Mesenchymal stem cell (in vitro differentiated cells and primary cell): ENCODE results near the gene ANKRD6. TPM values are rescaled to one million over a fixed set of nuclear protein-coding genes. Genes with fewer than 3 reads are reported as not detected.

Experiments used
- DNase-seq: peaks from one replicate; pipeline ENCODE4 v3.0.0-alpha.2; 2013
- H2AFZ ChIP-seq: one replicate; pipeline ENCODE4 v1.6.1; 2013; ENCODE audit warnings: low read depth, mild to moderate bottlenecking, control low read depth, inconsistent platforms, low read length, moderate library complexity
- H2AK5ac ChIP-seq: 2 replicates; pipeline ENCODE4 v1.6.1; 2013; ENCODE audit warnings: low read length, moderate library complexity, mild to moderate bottlenecking, inconsistent platforms; ENCODE audit not compliant: severe bottlenecking
- H2BK120ac ChIP-seq: one replicate; pipeline ENCODE4 v1.6.1; 2013; ENCODE audit warnings: low read depth, mild to moderate bottlenecking, inconsistent platforms, low read length, moderate library complexity
- H2BK12ac ChIP-seq, 2 experiments: one replicate each; pipeline ENCODE4 v1.6.1; 2013; ENCODE audit warnings: inconsistent platforms in 2 of 2, low read length in 2 of 2, mild to moderate bottlenecking in 2 of 2, moderate library complexity in 2 of 2, control low read depth in 1 of 2
- H2BK15ac ChIP-seq: one replicate; pipeline ENCODE4 v1.6.1; 2013; ENCODE audit warnings: mild to moderate bottlenecking, low read depth, inconsistent platforms; ENCODE audit not compliant: poor library complexity, severe bottlenecking
- H2BK5ac ChIP-seq: 2 replicates; pipeline ENCODE4 v1.6.1; 2013; ENCODE audit warnings: low read depth, mild to moderate bottlenecking, low read length, control low read depth, inconsistent platforms; ENCODE audit not compliant: poor library complexity, severe bottlenecking
- H3K14ac ChIP-seq, 2 experiments: one replicate each; pipeline ENCODE4 v1.6.1; 2013; ENCODE audit warnings: inconsistent platforms in 2 of 2, low read length in 2 of 2, control low read depth in 1 of 2, mild to moderate bottlenecking in 1 of 2, moderate library complexity in 1 of 2
- H3K18ac ChIP-seq, 2 experiments: one replicate each; pipeline ENCODE4 v1.6.1; 2013; ENCODE audit warnings: inconsistent platforms in 2 of 2, low read length in 2 of 2, control low read depth in 1 of 2, low read depth in 1 of 2, mild to moderate bottlenecking in 1 of 2
- H3K23ac ChIP-seq, 2 experiments: one replicate each; pipeline ENCODE4 v1.6.1; 2013; ENCODE audit warnings: inconsistent platforms in 2 of 2, low read length in 2 of 2, mild to moderate bottlenecking in 2 of 2, moderate library complexity in 2 of 2, control low read depth in 1 of 2
- H3K27ac ChIP-seq: 2 replicates; pipeline ENCODE4 v1.5.1; 2013; ENCODE audit warnings: mild to moderate bottlenecking, moderate library complexity, low read length, control low read depth, inconsistent platforms; ENCODE audit not compliant: poor library complexity, severe bottlenecking
- H3K27me3 ChIP-seq, 2 experiments: 2 replicates each; pipeline versions ENCODE4 v1.6.1 to v1.7.0; 2013; ENCODE audit warnings: low read length in 2 of 2, mild to moderate bottlenecking in 2 of 2, moderate library complexity in 2 of 2, control low read depth in 1 of 2, inconsistent platforms in 1 of 2; ENCODE audit not compliant: control insufficient read depth in 1 of 2, insufficient read depth in 1 of 2
- H3K36me3 ChIP-seq, 2 experiments: 2 replicates each; pipeline versions ENCODE4 v1.6.1 to v1.7.0; 2013; ENCODE audit warnings: low read length in 2 of 2, control low read depth in 1 of 2, inconsistent platforms in 1 of 2, low read depth in 1 of 2, mild to moderate bottlenecking in 1 of 2; ENCODE audit not compliant: insufficient read depth in 2 of 2, control insufficient read depth in 1 of 2
- H3K4ac ChIP-seq, 2 experiments: one replicate each; pipeline ENCODE4 v1.6.1; 2013; ENCODE audit warnings: inconsistent platforms in 2 of 2, low read length in 2 of 2, mild to moderate bottlenecking in 2 of 2, moderate library complexity in 2 of 2, control low read depth in 1 of 2, low read depth in 1 of 2
- H3K4me1 ChIP-seq: 2 replicates; pipeline ENCODE4 v1.6.1; 2013; ENCODE audit warnings: low read depth, low read length, control low read depth; ENCODE audit not compliant: control insufficient read depth, insufficient read depth
- H3K4me2 ChIP-seq: 2 replicates; pipeline ENCODE4 v1.6.1; 2013; ENCODE audit warnings: low read length, mild to moderate bottlenecking, inconsistent platforms; ENCODE audit not compliant: poor library complexity, severe bottlenecking
- H3K4me3 ChIP-seq, 2 experiments: 2 replicates each; pipeline versions ENCODE4 v1.5.1 to v1.7.0; 2013; ENCODE audit warnings: low read length in 2 of 2, mild to moderate bottlenecking in 2 of 2, control low read depth in 1 of 2, low read depth in 1 of 2; ENCODE audit not compliant: insufficient read depth in 1 of 2
- H3K79me1 ChIP-seq: replicated peaks from 2 replicates; pipeline ENCODE4 v1.6.1; 2013; ENCODE audit warnings: mild to moderate bottlenecking, control low read depth, low read length, inconsistent platforms; ENCODE audit not compliant: poor library complexity, severe bottlenecking
- H3K9ac ChIP-seq: 2 replicates; pipeline ENCODE4 v1.7.0; 2013; ENCODE audit warnings: mild to moderate bottlenecking, low read length, moderate library complexity
- H3K9me3 ChIP-seq: 2 replicates; pipeline ENCODE4 v1.7.0; 2013; ENCODE audit warnings: mild to moderate bottlenecking, low read length; ENCODE audit not compliant: control insufficient read depth
- H4K8ac ChIP-seq: one replicate; pipeline ENCODE4 v1.6.1; 2013; ENCODE audit warnings: inconsistent platforms, mild to moderate bottlenecking, low read length, moderate library complexity
- H4K91ac ChIP-seq: one replicate; pipeline ENCODE4 v1.6.1; 2013; ENCODE audit warnings: mild to moderate bottlenecking, low read length, inconsistent platforms
- WGBS: methylation state at CpG from one replicate; pipeline ENCODE4 v1.1.7; 2013; ENCODE audit warnings: mixed read lengths; 5-methylcytosine and 5-hydroxymethylcytosine counted together
- small RNA-seq: library from polyadenylated mRNA; stranded (forward); fragments of <200 nt; extraction: miRNeasy Mini kit (QIAGEN cat#:217004); gene quantifications from one replicate; pipeline ENCODE3, GENCODE V24; 2013; ENCODE audit warnings: low read depth

The ANKRD6 gene

DNA sequence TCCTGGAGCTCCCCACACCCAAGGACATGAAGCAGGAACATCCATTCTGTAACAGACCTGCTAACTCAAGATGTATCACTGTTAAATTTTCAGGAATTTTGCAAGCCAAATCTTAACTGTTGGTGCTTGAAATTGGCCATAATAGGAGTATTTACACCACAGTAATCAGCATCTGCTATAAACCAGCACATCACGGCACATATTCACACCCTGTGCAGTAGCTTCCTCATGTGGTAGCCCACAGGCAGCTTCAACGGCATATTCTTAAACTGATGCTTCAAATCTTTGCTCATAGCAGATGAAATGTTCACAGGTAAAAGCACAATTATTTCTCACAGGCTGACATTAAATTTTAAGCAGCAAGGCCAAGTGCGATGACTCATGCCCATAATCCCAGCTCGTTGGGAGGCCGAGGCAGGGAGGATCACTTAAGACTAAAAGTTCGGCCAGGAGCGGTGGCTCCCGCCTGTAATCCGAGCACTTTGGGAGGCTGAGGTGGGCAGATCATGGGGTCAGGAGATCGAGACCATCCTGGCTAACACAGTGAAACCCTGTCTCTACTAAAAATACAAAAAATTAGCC, 249.1 kb downstream of the ANKRD6 start:
- Histone ChIP-seq H3K79me1 (no peaks in the 10 kb centered on the region), H2AFZ (no peak overlapping the region), H3K4me1 (no peaks in the 10 kb centered on the region), H2BK15ac (no peak overlapping the region), H2BK5ac (no peak overlapping the region), H2AK5ac (no peak overlapping the region), H3K18ac (no peak overlapping the region), H3K4me3 (no peak overlapping the region), H2BK120ac (no peak overlapping the region), H3K27me3 (no peaks in the 10 kb centered on the region), H3K9me3 (no peaks in the 10 kb centered on the region), H3K23ac (no peak overlapping the region), H3K9ac (no peak overlapping the region), H3K4me2 (no peak overlapping the region), H3K27ac (no peak overlapping the region), H3K4ac (no peak overlapping the region), H3K14ac (no peak overlapping the region), H4K8ac (no peak overlapping the region), H4K91ac (no peak overlapping the region), H3K36me3 (peaks cover 50 to 85% of the 10 kb centered on the region in 2 experiments), H2BK12ac (no peak overlapping the region)
- DNase-seq, result no peak
- 83% methylated on average over 9 of the region's 10 CpGs for WGBS

DNA sequence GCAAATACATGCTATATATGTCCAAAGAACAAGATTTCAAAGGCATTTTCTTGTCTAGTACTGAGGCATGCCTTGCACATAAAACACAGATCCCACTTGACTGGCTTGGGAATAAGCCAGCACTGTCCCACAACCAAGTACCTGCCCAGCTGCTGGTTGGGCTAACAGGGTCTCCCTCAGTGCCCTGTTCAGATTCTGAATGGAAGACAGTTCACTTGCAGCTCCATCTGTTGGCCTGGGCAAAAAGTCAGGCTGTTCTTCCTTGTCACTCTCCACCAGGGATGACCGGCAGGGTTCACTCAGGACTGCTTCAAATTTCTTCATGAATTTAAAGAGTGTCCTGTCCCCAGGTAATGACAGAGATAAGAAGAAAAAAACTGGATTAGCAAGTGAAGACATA, 250.0 kb downstream of the ANKRD6 start:
- no peak overlapping the region for H4K8ac ChIP-seq
- no peak overlapping the region for H3K14ac ChIP-seq
- no peak overlapping the region for H3K9ac ChIP-seq
- H3K4me3 ChIP-seq, result no peak overlapping the region
- no peak overlapping the region for H3K23ac ChIP-seq
- no peak overlapping the region for H3K4me2 ChIP-seq
- H3K79me1 ChIP-seq, result no peaks in the 10 kb centered on the region
- peaks cover 48 to 87% of the 10 kb centered on the region in 2 experiments for H3K36me3 ChIP-seq
- no peak overlapping the region for H2AFZ ChIP-seq
- no peak overlapping the region for H3K18ac ChIP-seq
- no peaks in the 10 kb centered on the region for H3K9me3 ChIP-seq
- WGBS, result 100% methylated on average over 1 of the region's 1 CpG
- no peak overlapping the region for H2BK120ac ChIP-seq
- no peaks in the 10 kb centered on the region for H3K4me1 ChIP-seq
- no peak overlapping the region for H4K91ac ChIP-seq
- no peak for DNase-seq
- H2BK5ac ChIP-seq, result no peak overlapping the region
- H2AK5ac ChIP-seq, result no peak overlapping the region
- H3K27me3 ChIP-seq, result no peaks in the 10 kb centered on the region
- no peak overlapping the region for H2BK15ac ChIP-seq
- no peak overlapping the region for H2BK12ac ChIP-seq
- no peak overlapping the region for H3K27ac ChIP-seq
- H3K4ac ChIP-seq, result no peak overlapping the region

Small RNA genes within 50 kb of the gene (small RNA-seq; reads per million reads assigned to genes)
- not detected for gene RN7SL11P
